Bronchial epithelial cell (primary cell): ENCODE measurements around the gene DOCK1. TPM values are rescaled to one million over a fixed set of nuclear protein-coding genes. Genes with fewer than 3 reads are reported as not detected.

Experiments used
- DNase-seq: peaks from one replicate; pipeline ENCODE4 v3.0.0-alpha.2; 2010; ENCODE audit warnings: low read depth
- FAIRE-seq: peaks from 2 replicates; lab custom pipeline; 2011; peaks lifted over from hg19 to GRCh38; lab: Jason Lieb, UNC
- H3K27me3 ChIP-seq: 2 replicates; pipeline ENCODE4 v1.5.1; 2011; ENCODE audit warnings: low read length; ENCODE audit not compliant: control insufficient read depth, insufficient read depth
- H3K36me3 ChIP-seq: 2 replicates; pipeline ENCODE4 v1.5.1; 2011; ENCODE audit warnings: low read length; ENCODE audit not compliant: control insufficient read depth, insufficient read depth
- H3K4me3 ChIP-seq: 2 replicates; pipeline ENCODE4 v1.5.1; 2011; ENCODE audit warnings: mild to moderate bottlenecking, low read depth, low read length, control low read depth
- CTCF ChIP-seq: IDR thresholded peaks from 2 replicates; pipeline ENCODE4 v1.5.1; 2011; ENCODE audit warnings: mild to moderate bottlenecking, moderate library complexity, low read length, control low read depth, inconsistent platforms; ENCODE audit not compliant: insufficient read depth, severe bottlenecking
- total RNA-seq: library from RNA; depleted of rRNA; stranded (reverse); fragments of >200 nt; gene quantifications from 2 replicates; pipeline ENCODE4 v1.2.1, GENCODE V29; 2014

DOCK1 gene
- total RNA-seq, 1 donor from 2014 or later: 173 TPM

GRCh38 chr10:127386606-127387327 lies 481.5 kb downstream of the DOCK1 start:
- no peak for DNase-seq
- Histone ChIP-seq H3K27me3 (no peaks in the 10 kb centered on the region), H3K36me3 (peaks cover 1% of the 10 kb centered on the region), H3K4me3 (no peak overlapping the region)
- no peak for FAIRE-seq
- no peak for TF ChIP-seq CTCF

- no peak for FAIRE-seq
- Histone ChIP-seq H3K27me3 (no peaks in the 10 kb centered on the region), H3K4me3 (no peak overlapping the region), H3K36me3 (no peaks in the 10 kb centered on the region)
- TF ChIP-seq CTCF: no peak
- no peak for DNase-seq
Measured at GRCh38 chr10:127391875-127392274, 486.6 kb downstream of the DOCK1 start.

GRCh38 chr10:127392351-127393235 lies 487.4 kb downstream of the DOCK1 start:
- no peak overlapping the region for H3K4me3 ChIP-seq
- no peak for DNase-seq
- no peak for TF ChIP-seq CTCF
- FAIRE-seq: no peak
- H3K36me3 ChIP-seq: no peaks in the 10 kb centered on the region
- H3K27me3 ChIP-seq: no peaks in the 10 kb centered on the region

- FAIRE-seq: peak; percentile 62
- H3K27me3 ChIP-seq: no peaks in the 10 kb centered on the region
- DNase-seq: peak; percentile 18
- H3K4me3 ChIP-seq: no peak overlapping the region
- no peaks in the 10 kb centered on the region for H3K36me3 ChIP-seq
- no peak for TF ChIP-seq CTCF
Measured at GRCh38 chr10:127398140-127398970, 493.1 kb downstream of the DOCK1 start.

GRCh38 chr10:127398971-127399365 lies 493.7 kb downstream of the DOCK1 start:
- H3K27me3 ChIP-seq: no peaks in the 10 kb centered on the region
- DNase-seq (no peak), FAIRE-seq (no peak)
- no peak overlapping the region for H3K4me3 ChIP-seq
- no peaks in the 10 kb centered on the region for H3K36me3 ChIP-seq
- no peak for TF ChIP-seq CTCF
